ENCODE measurements around the gene CRYBA4. TPM values are rescaled to one million over a fixed set of nuclear protein-coding genes. Genes with fewer than 3 reads are reported as not detected.
A peak's percentile ranks its signal among the peaks of the same experiment; 100 is the strongest.

Gene CRYBA4
- total and polyA plus RNA-seq, 2 of the 13 experiments (the other 11 are each of a cell fraction or from before 2014, with no cell fraction given): not detected

DNA sequence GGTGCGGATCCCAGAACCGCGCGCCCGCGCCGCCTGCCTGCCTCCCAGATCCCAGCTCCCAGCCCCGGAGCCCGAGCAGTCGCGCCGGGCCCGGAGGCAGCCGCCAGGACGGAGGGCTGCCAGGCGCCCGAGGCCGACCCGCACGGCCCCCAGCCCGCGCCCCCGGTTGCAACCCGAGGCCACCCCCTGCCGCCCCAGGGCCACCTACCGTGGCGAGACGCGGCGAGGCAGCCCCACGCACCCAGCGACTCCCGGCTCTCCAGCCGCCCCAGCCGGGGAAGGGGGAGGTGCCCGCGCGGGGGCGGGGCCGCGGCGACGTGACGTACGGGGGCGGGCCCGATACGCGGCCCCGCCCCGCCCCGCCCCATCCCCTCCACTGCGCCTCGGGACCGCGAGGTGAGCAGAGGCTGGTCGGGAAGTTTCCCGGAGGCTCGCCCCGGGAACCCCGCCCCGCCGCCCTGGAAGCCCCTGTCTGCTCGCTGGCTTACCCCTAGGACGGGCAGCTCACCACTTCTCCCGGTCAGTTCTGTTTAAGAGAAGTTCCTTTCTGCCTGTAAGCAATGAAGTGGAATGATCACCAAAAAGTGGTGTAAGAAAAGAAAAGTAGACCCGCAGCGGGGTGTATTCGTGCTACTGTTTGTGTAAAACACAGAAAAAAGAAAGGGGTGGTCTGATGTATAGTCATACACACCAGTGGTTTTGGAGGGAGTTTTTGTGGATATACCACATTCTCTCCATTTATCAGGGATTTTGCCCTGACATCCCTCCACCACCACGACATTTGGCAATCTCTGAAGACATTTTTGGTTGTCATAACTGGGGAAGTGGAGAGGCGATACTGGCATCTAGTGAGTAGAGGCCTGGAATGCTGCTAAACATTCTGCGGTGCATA lies 31.7 kb upstream of the CRYBA4 start, which contains the start of gene TPST2 (continued):
- TF ChIP-seq PAF1 (CRISPR knock-in tag; IDR thresholded peaks at IDR 0.05) (no peak), ZNF430 (CRISPR knock-in tag; IDR thresholded peaks at IDR 0.05) (no peak), ZNF605 (CRISPR knock-in tag; IDR thresholded peaks at IDR 0.05) (no peak), ZNF251 (CRISPR knock-in tag; IDR thresholded peaks at IDR 0.05) (no peak), ZNF660 (CRISPR knock-in tag; IDR thresholded peaks at IDR 0.05; ENCODE audit: borderline replicate concordance, low read depth) (no peak), NFKBIZ (CRISPR knock-in tag; IDR thresholded peaks at IDR 0.05) (no peak), POLR2G (IDR thresholded peaks at IDR 0.05; ENCODE audit: low read depth, low read length) (no peak; the same call in 1 of the 2 replicates), ATF7-NPFF (CRISPR knock-in tag; IDR thresholded peaks at IDR 0.05; ENCODE audit: low read depth) (peak; percentile 35; the same call in 1 of the 2 replicates), SIN3B (IDR thresholded peaks at IDR 0.05; ENCODE audit: low read length) (no peak), FOXP1 (IDR thresholded peaks at IDR 0.05) (no peak), FOXP1 (CRISPR knock-in tag; IDR thresholded peaks at IDR 0.05) (no peak), RBAK (CRISPR knock-in tag; IDR thresholded peaks at IDR 0.05) (no peak), HOXA9 (CRISPR knock-in tag; IDR thresholded peaks at IDR 0.05; ENCODE audit: borderline replicate concordance) (no peak), SOX13 (IDR thresholded peaks at IDR 0.05) (no peak), SOX13 (CRISPR knock-in tag; conservative IDR thresholded peaks at IDR 0.05 in 1 of 2, IDR thresholded peaks at IDR 0.05 in 1 of 2) (no peak)
- TF ChIP-seq, protein P1, sequence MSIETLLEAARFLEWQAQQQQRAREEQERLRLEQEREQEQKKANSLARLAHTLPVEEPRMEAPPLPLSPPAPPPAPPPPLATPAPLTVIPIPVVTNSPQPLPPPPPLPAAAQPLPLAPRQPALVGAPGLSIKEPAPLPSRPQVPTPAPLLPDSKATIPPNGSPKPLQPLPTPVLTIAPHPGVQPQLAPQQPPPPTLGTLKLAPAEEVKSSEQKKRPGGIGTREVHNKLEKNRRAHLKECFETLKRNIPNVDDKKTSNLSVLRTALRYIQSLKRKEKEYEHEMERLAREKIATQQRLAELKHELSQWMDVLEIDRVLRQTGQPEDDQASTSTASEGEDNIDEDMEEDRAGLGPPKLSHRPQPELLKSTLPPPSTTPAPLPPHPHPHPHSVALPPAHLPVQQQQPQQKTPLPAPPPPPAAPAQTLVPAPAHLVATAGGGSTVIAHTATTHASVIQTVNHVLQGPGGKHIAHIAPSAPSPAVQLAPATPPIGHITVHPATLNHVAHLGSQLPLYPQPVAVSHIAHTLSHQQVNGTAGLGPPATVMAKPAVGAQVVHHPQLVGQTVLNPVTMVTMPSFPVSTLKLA (IDR thresholded peaks at IDR 0.05): no peak
- TF ChIP-seq, protein P2, sequence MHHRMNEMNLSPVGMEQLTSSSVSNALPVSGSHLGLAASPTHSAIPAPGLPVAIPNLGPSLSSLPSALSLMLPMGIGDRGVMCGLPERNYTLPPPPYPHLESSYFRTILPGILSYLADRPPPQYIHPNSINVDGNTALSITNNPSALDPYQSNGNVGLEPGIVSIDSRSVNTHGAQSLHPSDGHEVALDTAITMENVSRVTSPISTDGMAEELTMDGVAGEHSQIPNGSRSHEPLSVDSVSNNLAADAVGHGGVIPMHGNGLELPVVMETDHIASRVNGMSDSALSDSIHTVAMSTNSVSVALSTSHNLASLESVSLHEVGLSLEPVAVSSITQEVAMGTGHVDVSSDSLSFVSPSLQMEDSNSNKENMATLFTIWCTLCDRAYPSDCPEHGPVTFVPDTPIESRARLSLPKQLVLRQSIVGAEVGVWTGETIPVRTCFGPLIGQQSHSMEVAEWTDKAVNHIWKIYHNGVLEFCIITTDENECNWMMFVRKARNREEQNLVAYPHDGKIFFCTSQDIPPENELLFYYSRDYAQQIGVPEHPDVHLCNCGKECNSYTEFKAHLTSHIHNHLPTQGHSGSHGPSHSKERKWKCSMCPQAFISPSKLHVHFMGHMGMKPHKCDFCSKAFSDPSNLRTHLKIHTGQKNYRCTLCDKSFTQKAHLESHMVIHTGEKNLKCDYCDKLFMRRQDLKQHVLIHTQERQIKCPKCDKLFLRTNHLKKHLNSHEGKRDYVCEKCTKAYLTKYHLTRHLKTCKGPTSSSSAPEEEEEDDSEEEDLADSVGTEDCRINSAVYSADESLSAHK (CRISPR knock-in tag; IDR thresholded peaks at IDR 0.05; ENCODE audit: borderline replicate concordance): no peak
- TF ChIP-seq, protein P3, sequence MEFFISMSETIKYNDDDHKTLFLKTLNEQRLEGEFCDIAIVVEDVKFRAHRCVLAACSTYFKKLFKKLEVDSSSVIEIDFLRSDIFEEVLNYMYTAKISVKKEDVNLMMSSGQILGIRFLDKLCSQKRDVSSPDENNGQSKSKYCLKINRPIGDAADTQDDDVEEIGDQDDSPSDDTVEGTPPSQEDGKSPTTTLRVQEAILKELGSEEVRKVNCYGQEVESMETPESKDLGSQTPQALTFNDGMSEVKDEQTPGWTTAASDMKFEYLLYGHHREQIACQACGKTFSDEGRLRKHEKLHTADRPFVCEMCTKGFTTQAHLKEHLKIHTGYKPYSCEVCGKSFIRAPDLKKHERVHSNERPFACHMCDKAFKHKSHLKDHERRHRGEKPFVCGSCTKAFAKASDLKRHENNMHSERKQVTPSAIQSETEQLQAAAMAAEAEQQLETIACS (CRISPR knock-in tag; IDR thresholded peaks at IDR 0.05): no peak
- TF ChIP-seq, protein P4, sequence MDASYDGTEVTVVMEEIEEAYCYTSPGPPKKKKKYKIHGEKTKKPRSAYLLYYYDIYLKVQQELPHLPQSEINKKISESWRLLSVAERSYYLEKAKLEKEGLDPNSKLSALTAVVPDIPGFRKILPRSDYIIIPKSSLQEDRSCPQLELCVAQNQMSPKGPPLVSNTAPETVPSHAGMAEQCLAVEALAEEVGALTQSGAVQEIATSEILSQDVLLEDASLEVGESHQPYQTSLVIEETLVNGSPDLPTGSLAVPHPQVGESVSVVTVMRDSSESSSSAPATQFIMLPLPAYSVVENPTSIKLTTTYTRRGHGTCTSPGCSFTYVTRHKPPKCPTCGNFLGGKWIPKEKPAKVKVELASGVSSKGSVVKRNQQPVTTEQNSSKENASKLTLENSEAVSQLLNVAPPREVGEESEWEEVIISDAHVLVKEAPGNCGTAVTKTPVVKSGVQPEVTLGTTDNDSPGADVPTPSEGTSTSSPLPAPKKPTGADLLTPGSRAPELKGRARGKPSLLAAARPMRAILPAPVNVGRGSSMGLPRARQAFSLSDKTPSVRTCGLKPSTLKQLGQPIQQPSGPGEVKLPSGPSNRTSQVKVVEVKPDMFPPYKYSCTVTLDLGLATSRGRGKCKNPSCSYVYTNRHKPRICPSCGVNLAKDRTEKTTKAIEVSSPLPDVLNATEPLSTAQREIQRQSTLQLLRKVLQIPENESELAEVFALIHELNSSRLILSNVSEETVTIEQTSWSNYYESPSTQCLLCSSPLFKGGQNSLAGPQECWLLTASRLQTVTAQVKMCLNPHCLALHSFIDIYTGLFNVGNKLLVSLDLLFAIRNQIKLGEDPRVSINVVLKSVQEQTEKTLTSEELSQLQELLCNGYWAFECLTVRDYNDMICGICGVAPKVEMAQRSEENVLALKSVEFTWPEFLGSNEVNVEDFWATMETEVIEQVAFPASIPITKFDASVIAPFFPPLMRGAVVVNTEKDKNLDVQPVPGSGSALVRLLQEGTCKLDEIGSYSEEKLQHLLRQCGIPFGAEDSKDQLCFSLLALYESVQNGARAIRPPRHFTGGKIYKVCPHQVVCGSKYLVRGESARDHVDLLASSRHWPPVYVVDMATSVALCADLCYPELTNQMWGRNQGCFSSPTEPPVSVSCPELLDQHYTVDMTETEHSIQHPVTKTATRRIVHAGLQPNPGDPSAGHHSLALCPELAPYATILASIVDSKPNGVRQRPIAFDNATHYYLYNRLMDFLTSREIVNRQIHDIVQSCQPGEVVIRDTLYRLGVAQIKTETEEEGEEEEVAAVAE (CRISPR knock-in tag; IDR thresholded peaks at IDR 0.05; ENCODE audit: borderline replicate concordance): no peak
